ENCODE measurements around the gene PPTC7.

PPTC7 gene

GRCh38 chr12:110579535-110580253, 3.4 kb downstream of the PPTC7 start:
- no peak overlapping the region for H3K4me3 ChIP-seq (replicated peaks; ENCODE audit: insufficient read depth, low read length)
- H3K27ac ChIP-seq (replicated peaks) = no peak overlapping the region
- TF ChIP-seq REST (IDR thresholded peaks at IDR 0.05; ENCODE audit: insufficient replicate concordance, low read depth) = no peak
- no peak for TF ChIP-seq SPI1 (IDR thresholded peaks at IDR 0.05; ENCODE audit: borderline replicate concordance, low read depth)
- no peak for TF ChIP-seq CTCF (IDR thresholded peaks at IDR 0.05; ENCODE audit: insufficient read depth, low read length)
- TF ChIP-seq POLR2AphosphoS5 (IDR thresholded peaks at IDR 0.05; ENCODE audit: low read depth) = no peak
- TF ChIP-seq GABPA (IDR thresholded peaks at IDR 0.05; ENCODE audit: low read depth) = no peak
- no peaks in the 10 kb centered on the region for H3K27me3 ChIP-seq (ENCODE audit: insufficient read depth, poor library complexity, severe bottlenecking)
- no peak for DNase-seq (ENCODE audit: low read depth in 1 of 2, low spot score in 1 of 2)

- H3K27me3 ChIP-seq (ENCODE audit: insufficient read depth, poor library complexity, severe bottlenecking) = no peaks in the 10 kb centered on the region
- DNase-seq (ENCODE audit: low read depth in 1 of 2, low spot score in 1 of 2) = no peak
- TF ChIP-seq POLR2AphosphoS5 (IDR thresholded peaks at IDR 0.05; ENCODE audit: low read depth) = no peak
- TF ChIP-seq CTCF (IDR thresholded peaks at IDR 0.05; ENCODE audit: insufficient read depth, low read length) = no peak
- no peak for TF ChIP-seq GABPA (IDR thresholded peaks at IDR 0.05; ENCODE audit: low read depth)
- no peak for TF ChIP-seq SPI1 (IDR thresholded peaks at IDR 0.05; ENCODE audit: borderline replicate concordance, low read depth)
- TF ChIP-seq REST (IDR thresholded peaks at IDR 0.05; ENCODE audit: insufficient replicate concordance, low read depth) = no peak
- H3K27ac ChIP-seq (replicated peaks) = peak overlapping the region; percentile 64
- H3K4me3 ChIP-seq (replicated peaks; ENCODE audit: insufficient read depth, low read length) = no peak overlapping the region
Observed at GRCh38 chr12:110578694-110579534, 4.2 kb downstream of the PPTC7 start.

GRCh38 chr12:110577864-110578693, 5.0 kb downstream of the PPTC7 start:
- Histone ChIP-seq H3K27me3 (ENCODE audit: insufficient read depth, poor library complexity, severe bottlenecking) (no peaks in the 10 kb centered on the region), H3K27ac (replicated peaks) (peak overlapping the region; percentile 64), H3K4me3 (replicated peaks; ENCODE audit: insufficient read depth, low read length) (no peak overlapping the region)
- DNase-seq (ENCODE audit: low read depth in 1 of 2, low spot score in 1 of 2) = peak in 1 of 2 experiments; percentile 69
- TF ChIP-seq GABPA (IDR thresholded peaks at IDR 0.05; ENCODE audit: low read depth) (no peak), CTCF (IDR thresholded peaks at IDR 0.05; ENCODE audit: insufficient read depth, low read length) (no peak), REST (IDR thresholded peaks at IDR 0.05; ENCODE audit: insufficient replicate concordance, low read depth) (no peak), SPI1 (IDR thresholded peaks at IDR 0.05; ENCODE audit: borderline replicate concordance, low read depth) (peak; percentile 50; the same call in 1 of the 2 replicates), POLR2AphosphoS5 (IDR thresholded peaks at IDR 0.05; ENCODE audit: low read depth) (no peak)

Measured in HL-60 (cell line).